ENCODE results near the gene ALDH3B2.
"Not testable (repeated sequence)": the region's sequence is repeated elsewhere in the genome, so short reads cannot be mapped to it uniquely, and the experiment has no call there.

Gene ALDH3B2

DNA sequence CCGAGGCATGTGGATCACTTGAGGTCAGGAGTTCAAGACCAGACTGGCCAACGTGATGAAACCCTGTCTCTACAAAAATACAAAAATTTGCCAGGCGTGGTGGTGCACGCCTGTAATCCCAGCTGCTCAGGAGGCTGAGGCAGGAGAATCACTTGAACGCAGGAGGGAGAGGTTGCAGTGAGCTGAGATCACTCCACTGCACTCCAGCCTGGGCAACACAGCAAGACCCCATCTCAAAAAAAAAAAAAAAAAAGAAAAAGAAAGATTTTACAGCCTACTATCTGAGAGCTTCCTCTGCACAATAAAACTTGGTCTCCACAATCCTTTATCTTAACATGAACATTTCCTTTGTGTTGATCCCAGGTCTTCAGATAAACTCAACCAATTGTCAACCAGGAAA, 13.7 kb downstream of the ALDH3B2 start:
- not testable (repeated sequence) for H3K36me3 ChIP-seq (ENCODE audit: control insufficient read depth in 2 of 2, insufficient read depth in 2 of 2, low read length in 2 of 2); H3K9me3 ChIP-seq (ENCODE audit: control insufficient read depth in 2 of 2, low read length in 2 of 2); H3K4me1 ChIP-seq (ENCODE audit: control insufficient read depth, insufficient read depth, low read length); H3K27ac ChIP-seq (ENCODE audit: low read length); H3K27me3 ChIP-seq (ENCODE audit: control insufficient read depth in 1 of 2, insufficient read depth in 2 of 2, low read length in 2 of 2); H3K9ac ChIP-seq (ENCODE audit: low read length in 2 of 2); H3K4me3 ChIP-seq (ENCODE audit: low read length in 2 of 2)

- not testable (repeated sequence) for H3K36me3 ChIP-seq (ENCODE audit: control insufficient read depth in 2 of 2, insufficient read depth in 2 of 2, low read length in 2 of 2); H3K9ac ChIP-seq (ENCODE audit: low read length in 2 of 2); H3K9me3 ChIP-seq (ENCODE audit: control insufficient read depth in 2 of 2, low read length in 2 of 2); H3K4me1 ChIP-seq (ENCODE audit: control insufficient read depth, insufficient read depth, low read length); H3K4me3 ChIP-seq (ENCODE audit: low read length in 2 of 2); H3K27ac ChIP-seq (ENCODE audit: low read length); H3K27me3 ChIP-seq (ENCODE audit: control insufficient read depth in 1 of 2, insufficient read depth in 2 of 2, low read length in 2 of 2)
Observed at GRCh38 chr11:67659651-67660165, 14.7 kb downstream of the ALDH3B2 start.

DNA sequence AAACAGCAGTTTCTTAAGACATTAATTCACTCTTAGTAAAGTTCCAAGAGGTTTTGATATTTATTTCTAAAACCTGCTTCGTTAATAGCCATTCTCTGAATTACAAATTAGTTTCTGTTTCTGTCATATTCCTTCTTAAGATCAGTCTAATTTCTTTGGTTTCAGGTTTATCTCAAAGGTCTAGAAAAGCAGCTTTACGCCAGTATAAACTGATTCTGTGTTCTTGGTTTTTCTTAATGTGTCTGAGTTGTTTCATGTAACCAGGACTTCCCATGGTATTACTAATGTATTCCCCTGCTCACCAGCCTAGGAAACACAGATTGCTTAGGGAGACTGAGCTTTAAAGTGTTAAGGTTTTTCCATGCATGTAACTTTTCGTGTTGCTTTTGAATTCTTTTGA, 17.1 kb downstream of the ALDH3B2 start:
- no peaks in the 10 kb centered on the region for H3K36me3 ChIP-seq (ENCODE audit: control insufficient read depth in 2 of 2, insufficient read depth in 2 of 2, low read length in 2 of 2)
- H3K9ac ChIP-seq (ENCODE audit: low read length in 2 of 2), result no peak overlapping the region
- H3K9me3 ChIP-seq (ENCODE audit: control insufficient read depth in 2 of 2, low read length in 2 of 2), result no peaks in the 10 kb centered on the region
- no peak overlapping the region for H3K4me3 ChIP-seq (ENCODE audit: low read length in 2 of 2)
- H3K4me1 ChIP-seq (ENCODE audit: control insufficient read depth, insufficient read depth, low read length), result no peaks in the 10 kb centered on the region
- no peak overlapping the region for H3K27ac ChIP-seq (ENCODE audit: low read length)
- H3K27me3 ChIP-seq (ENCODE audit: control insufficient read depth in 1 of 2, insufficient read depth in 2 of 2, low read length in 2 of 2), result no peaks in the 10 kb centered on the region

- Histone ChIP-seq H3K9ac (ENCODE audit: low read length in 2 of 2) (no peak overlapping the region), H3K9me3 (ENCODE audit: control insufficient read depth in 2 of 2, low read length in 2 of 2) (no peaks in the 10 kb centered on the region), H3K36me3 (ENCODE audit: control insufficient read depth in 2 of 2, insufficient read depth in 2 of 2, low read length in 2 of 2) (no peaks in the 10 kb centered on the region), H3K4me1 (ENCODE audit: control insufficient read depth, insufficient read depth, low read length) (no peaks in the 10 kb centered on the region), H3K27me3 (ENCODE audit: control insufficient read depth in 1 of 2, insufficient read depth in 2 of 2, low read length in 2 of 2) (no peaks in the 10 kb centered on the region), H3K27ac (ENCODE audit: low read length) (no peak overlapping the region), H3K4me3 (ENCODE audit: low read length in 2 of 2) (no peak overlapping the region)
Observed at GRCh38 chr11:67656278-67656922, 18.0 kb downstream of the ALDH3B2 start.

- Histone ChIP-seq H3K27me3 (ENCODE audit: control insufficient read depth in 1 of 2, insufficient read depth in 2 of 2, low read length in 2 of 2) (peaks cover 3 to 6% of the 10 kb centered on the region in 2 donors), H3K4me1 (ENCODE audit: control insufficient read depth, insufficient read depth, low read length) (no peaks in the 10 kb centered on the region), H3K9ac (ENCODE audit: low read length in 2 of 2) (no peak overlapping the region), H3K27ac (ENCODE audit: low read length) (no peak overlapping the region), H3K36me3 (ENCODE audit: control insufficient read depth in 2 of 2, insufficient read depth in 2 of 2, low read length in 2 of 2) (no peaks in the 10 kb centered on the region), H3K4me3 (ENCODE audit: low read length in 2 of 2) (no peak overlapping the region), H3K9me3 (ENCODE audit: control insufficient read depth in 2 of 2, low read length in 2 of 2) (no peaks in the 10 kb centered on the region)
Observed at GRCh38 chr11:67654225-67654624, 20.2 kb downstream of the ALDH3B2 start.

GRCh38 chr11:67652965-67653845, 21.2 kb downstream of the ALDH3B2 start:
- Histone ChIP-seq H3K36me3 (ENCODE audit: control insufficient read depth in 2 of 2, insufficient read depth in 2 of 2, low read length in 2 of 2) (no peaks in the 10 kb centered on the region), H3K4me3 (ENCODE audit: low read length in 2 of 2) (no peak overlapping the region), H3K27me3 (ENCODE audit: control insufficient read depth in 1 of 2, insufficient read depth in 2 of 2, low read length in 2 of 2) (peaks cover 5 to 8% of the 10 kb centered on the region in 2 donors), H3K4me1 (ENCODE audit: control insufficient read depth, insufficient read depth, low read length) (no peaks in the 10 kb centered on the region), H3K9me3 (ENCODE audit: control insufficient read depth in 2 of 2, low read length in 2 of 2) (no peaks in the 10 kb centered on the region), H3K9ac (ENCODE audit: low read length in 2 of 2) (no peak overlapping the region), H3K27ac (ENCODE audit: low read length) (no peak overlapping the region)

DNA sequence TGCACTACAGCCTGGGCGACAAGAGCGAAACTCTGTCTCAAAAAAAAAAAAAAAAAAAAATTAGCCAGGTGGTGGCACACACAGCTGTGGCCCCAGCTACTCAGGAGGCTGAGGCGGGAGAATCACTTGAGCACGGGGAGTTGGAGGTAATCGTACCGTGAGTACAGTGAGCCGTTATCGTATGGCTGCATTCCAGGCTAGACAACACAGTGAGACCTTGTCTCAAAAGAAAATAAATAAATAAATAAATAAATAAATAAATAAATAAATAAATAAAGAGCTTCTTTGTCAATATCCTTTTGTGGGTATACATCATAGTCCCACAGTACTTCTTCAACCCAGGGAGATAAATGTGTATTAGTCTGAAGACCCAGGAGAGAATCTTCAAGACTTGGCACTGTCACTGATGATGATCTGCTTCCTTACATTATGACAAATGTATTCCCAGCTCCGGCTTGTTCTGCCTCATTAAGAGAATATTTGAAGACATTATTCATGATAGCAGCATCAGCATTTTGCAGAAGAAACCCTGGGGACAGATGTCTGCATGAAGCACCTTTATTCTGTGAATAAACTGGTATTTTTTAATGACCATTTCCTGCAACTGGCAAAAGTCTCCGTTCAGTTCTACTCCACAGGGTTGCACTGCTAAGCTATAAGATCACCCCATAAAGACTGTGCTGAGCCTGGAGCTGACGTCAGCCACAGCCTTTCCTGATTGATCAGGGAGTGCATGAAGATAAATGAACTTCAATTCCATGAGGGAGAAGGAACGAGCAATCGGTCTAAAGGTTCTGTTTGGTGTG, 22.2 kb downstream of the ALDH3B2 start:
- Histone ChIP-seq H3K9me3 (ENCODE audit: control insufficient read depth in 2 of 2, low read length in 2 of 2) (no peaks in the 10 kb centered on the region), H3K36me3 (ENCODE audit: control insufficient read depth in 2 of 2, insufficient read depth in 2 of 2, low read length in 2 of 2) (no peaks in the 10 kb centered on the region), H3K27me3 (ENCODE audit: control insufficient read depth in 1 of 2, insufficient read depth in 2 of 2, low read length in 2 of 2) (peaks cover 5 to 11% of the 10 kb centered on the region in 2 donors), H3K4me3 (ENCODE audit: low read length in 2 of 2) (no peak overlapping the region), H3K27ac (ENCODE audit: low read length) (no peak overlapping the region), H3K4me1 (ENCODE audit: control insufficient read depth, insufficient read depth, low read length) (no peaks in the 10 kb centered on the region), H3K9ac (ENCODE audit: low read length in 2 of 2) (no peak overlapping the region)

DNA sequence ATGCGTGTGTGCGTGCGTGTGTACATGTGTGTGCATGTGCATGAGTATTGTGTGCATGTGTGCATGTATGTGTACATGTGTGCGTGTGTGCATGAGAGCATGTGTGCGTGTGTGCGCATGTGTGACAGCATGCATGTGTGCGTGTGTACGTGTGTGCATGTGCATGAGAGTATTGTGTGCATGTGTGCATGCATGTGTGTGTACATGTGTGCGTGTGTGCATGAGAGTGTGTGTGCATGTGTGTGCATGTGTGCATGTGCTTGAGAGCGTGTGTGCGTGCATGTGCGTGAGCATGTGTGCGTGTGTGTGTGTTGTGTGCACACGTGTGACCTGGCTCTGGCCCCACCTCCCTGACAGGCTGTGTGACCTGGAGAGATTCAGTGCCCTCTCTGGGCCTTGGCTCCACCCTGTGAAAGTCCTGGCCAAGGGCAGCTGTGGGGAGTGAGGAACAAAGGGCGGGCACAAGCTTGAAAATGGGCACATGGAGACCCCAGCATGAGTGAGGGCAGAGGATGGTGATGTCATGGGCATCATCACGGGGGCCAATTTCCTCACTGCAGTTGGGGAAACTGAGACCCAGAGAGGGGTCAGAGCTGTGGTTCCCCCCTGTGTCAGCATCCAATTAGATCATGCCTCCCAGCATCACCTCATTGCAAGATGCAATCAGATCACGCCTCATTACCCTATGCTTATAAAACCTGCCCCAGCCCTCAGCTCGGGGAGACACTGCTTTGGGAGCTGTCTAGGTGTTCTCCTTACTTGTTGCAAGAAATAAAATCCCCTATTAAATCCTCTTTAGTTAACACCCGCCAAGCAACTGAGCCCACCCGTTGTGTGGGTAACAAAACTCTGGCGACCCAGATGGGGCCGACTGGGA, 24.6 kb downstream of the ALDH3B2 start:
- Histone ChIP-seq H3K36me3 (ENCODE audit: control insufficient read depth in 2 of 2, insufficient read depth in 2 of 2, low read length in 2 of 2) (no peaks in the 10 kb centered on the region), H3K9me3 (ENCODE audit: control insufficient read depth in 2 of 2, low read length in 2 of 2) (no peaks in the 10 kb centered on the region), H3K27ac (ENCODE audit: low read length) (no peak overlapping the region), H3K9ac (ENCODE audit: low read length in 2 of 2) (no peak overlapping the region), H3K4me3 (ENCODE audit: low read length in 2 of 2) (no peak overlapping the region), H3K4me1 (ENCODE audit: control insufficient read depth, insufficient read depth, low read length) (no peaks in the 10 kb centered on the region), H3K27me3 (ENCODE audit: control insufficient read depth in 1 of 2, insufficient read depth in 2 of 2, low read length in 2 of 2) (peaks cover 5 to 13% of the 10 kb centered on the region in 2 donors)

DNA sequence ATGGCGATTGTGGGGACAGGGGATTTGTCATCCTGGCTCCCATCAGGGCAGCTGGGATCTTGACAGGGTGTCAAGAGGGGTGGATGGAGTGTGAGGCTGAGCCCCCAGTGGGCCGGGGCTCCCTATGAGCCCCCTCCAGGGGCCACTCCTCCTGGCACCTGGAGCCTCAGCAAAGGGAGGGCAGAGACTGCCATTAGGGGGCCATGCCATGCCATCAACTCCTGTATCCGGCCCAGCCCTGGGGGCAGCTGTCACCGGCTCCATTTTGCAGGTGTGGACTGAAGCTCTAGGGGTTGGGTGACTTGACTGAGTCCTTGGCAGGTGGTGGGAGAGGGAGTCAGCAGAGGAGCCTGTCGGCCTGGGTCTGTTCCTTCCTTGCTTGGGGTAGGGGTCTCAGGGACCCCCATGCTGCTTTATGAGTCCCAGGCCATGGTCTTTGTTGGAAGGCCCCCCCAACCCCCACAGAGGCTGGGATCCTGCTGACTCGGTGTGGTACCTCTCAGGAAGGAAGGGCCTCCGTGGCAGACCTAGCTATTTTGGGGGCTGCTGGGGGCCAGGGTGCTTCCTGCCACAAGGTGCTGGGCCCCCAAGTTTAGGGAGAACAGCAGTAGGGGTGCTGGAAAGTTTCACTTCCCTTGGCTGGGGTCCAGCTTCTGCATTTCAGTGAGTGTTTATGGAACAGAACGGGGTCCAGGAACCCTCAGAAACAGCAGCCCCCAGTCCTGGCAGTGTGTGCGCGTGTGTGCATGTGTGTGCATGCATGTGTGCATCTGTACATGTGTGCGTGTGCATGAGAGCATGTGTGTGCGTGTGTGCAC, 25.4 kb downstream of the ALDH3B2 start:
- no peaks in the 10 kb centered on the region for H3K9me3 ChIP-seq (ENCODE audit: control insufficient read depth in 2 of 2, low read length in 2 of 2)
- no peaks in the 10 kb centered on the region for H3K4me1 ChIP-seq (ENCODE audit: control insufficient read depth, insufficient read depth, low read length)
- H3K9ac ChIP-seq (ENCODE audit: low read length in 2 of 2), result no peak overlapping the region
- no peaks in the 10 kb centered on the region for H3K36me3 ChIP-seq (ENCODE audit: control insufficient read depth in 2 of 2, insufficient read depth in 2 of 2, low read length in 2 of 2)
- H3K27me3 ChIP-seq (ENCODE audit: control insufficient read depth in 1 of 2, insufficient read depth in 2 of 2, low read length in 2 of 2), result peaks cover 5 to 13% of the 10 kb centered on the region in 2 donors
- H3K4me3 ChIP-seq (ENCODE audit: low read length in 2 of 2), result no peak overlapping the region
- H3K27ac ChIP-seq (ENCODE audit: low read length), result no peak overlapping the region

All from stomach smooth muscle (tissue), 2 donors.